MCF 10A (cell line): ENCODE data around the gene SYNDIG1. TPM values are rescaled to one million over a fixed set of nuclear protein-coding genes. Genes with fewer than 3 reads are reported as not detected.

Experiments
- BruUV-seq: library from RNA; stranded (reverse); fragments of 400-500 nt; replicated peaks from 2 replicates; lab custom pipeline; 2021; lab: Mats Ljungman, UMichigan
- CTCF ChIA-PET: fragments of 300-600 bp; sonication (Branson Sonifier 250); formaldehyde crosslinking; extraction: SDS; loops from one replicate; lab custom pipeline; 2021; ENCODE audit warnings: antibody characterized with exemption, inconsistent platforms; lab: Yijun Ruan, JAX
- POLR2A ChIA-PET: fragments of 300-600, 350-650 bp; sonication (Branson Sonifier 250); formaldehyde crosslinking; extraction: SDS; loops from one replicate; lab custom pipeline; 2020; ENCODE audit warnings: antibody characterized with exemption, inconsistent platforms; lab: Yijun Ruan, JAX
- DNase-seq: peaks from one replicate; pipeline ENCODE4 v3.0.0-alpha.2; 2018; ENCODE audit not compliant: unreplicated experiment
- H3K27ac Mint-ChIP-seq: one replicate; pipeline ENCODE4 v1.8.0; 2022; ENCODE audit warnings: mild to moderate bottlenecking, low read depth, mixed read lengths; ENCODE audit not compliant: unreplicated experiment
- H3K27me3 Mint-ChIP-seq: one replicate; pipeline ENCODE4 v1.8.0; 2022; ENCODE audit warnings: mixed read lengths; ENCODE audit not compliant: insufficient read depth, unreplicated experiment
- H3K36me3 Mint-ChIP-seq: one replicate; pipeline ENCODE4 v1.8.0; 2022; ENCODE audit warnings: mild to moderate bottlenecking, moderate library complexity, mixed read lengths; ENCODE audit not compliant: insufficient read depth, unreplicated experiment
- H3K4me1 Mint-ChIP-seq: one replicate; pipeline ENCODE4 v1.8.0; 2022; ENCODE audit warnings: mixed read lengths; ENCODE audit not compliant: insufficient read depth, unreplicated experiment
- H3K4me3 Mint-ChIP-seq: one replicate; pipeline ENCODE4 v1.8.0; 2022; ENCODE audit warnings: mild to moderate bottlenecking, moderate library complexity, mixed read lengths; ENCODE audit not compliant: unreplicated experiment
- H3K9me3 Mint-ChIP-seq: one replicate; pipeline ENCODE4 v1.8.0; 2022; ENCODE audit warnings: mixed read lengths; ENCODE audit not compliant: unreplicated experiment
- CTCF ChIP-seq: fragments of 200-600 bp; IDR thresholded peaks from one replicate; pipeline ENCODE4 v1.8.0; 2022; ENCODE audit warnings: antibody characterized with exemption, mild to moderate bottlenecking; ENCODE audit not compliant: unreplicated experiment
- intact Hi-C: fragments of 100-400 bp; cut with micrococcal nuclease; formaldehyde crosslinking; loops from 2 replicates; pipeline ENCODE4 v1.14.1; 2022
- total RNA-seq: library from RNA; stranded (reverse); gene quantifications from 2 replicates; pipeline ENCODE4 v1.2.3, GENCODE V29; 2022

The SYNDIG1 gene
- total RNA-seq, 1 experiment from 2014 or later = not detected

GRCh38 chr20:24708411-24709295 is 239.2 kb downstream of the SYNDIG1 start:
- H3K4me3 Mint-ChIP-seq = no peak overlapping the region
- no peak for DNase-seq
- no peak overlapping the region for H3K27ac Mint-ChIP-seq
- no peak for TF ChIP-seq CTCF
- H3K4me1 Mint-ChIP-seq = no peaks in the 10 kb centered on the region
- H3K36me3 Mint-ChIP-seq = no peaks in the 10 kb centered on the region
- POLR2A ChIA-PET = interaction anchor here (0.6 to 1.2 kb wide), 3 partner anchors 14 to 1872 kb away, joined by 3 to 4 read pairs (median 3); no protein-coding TSS in a partner anchor
- intact Hi-C loops = no loop called here
- no TSS peak for BruUV-seq
- peaks cover 14% of the 10 kb centered on the region for H3K27me3 Mint-ChIP-seq
- CTCF ChIA-PET = interaction anchor here (0.7 kb wide), 1 partner anchor 13 kb away, joined by 3 read pairs; no protein-coding TSS in a partner anchor
- H3K9me3 Mint-ChIP-seq = peaks cover 10% of the 10 kb centered on the region
